ENCODE measurements around the gene SLC6A12.

SLC6A12 gene

GRCh38 chr12:202081-202731 is 11.8 kb downstream of the SLC6A12 start:
- ATAC-seq = no peak
- TF ChIP-seq, protein P1, sequence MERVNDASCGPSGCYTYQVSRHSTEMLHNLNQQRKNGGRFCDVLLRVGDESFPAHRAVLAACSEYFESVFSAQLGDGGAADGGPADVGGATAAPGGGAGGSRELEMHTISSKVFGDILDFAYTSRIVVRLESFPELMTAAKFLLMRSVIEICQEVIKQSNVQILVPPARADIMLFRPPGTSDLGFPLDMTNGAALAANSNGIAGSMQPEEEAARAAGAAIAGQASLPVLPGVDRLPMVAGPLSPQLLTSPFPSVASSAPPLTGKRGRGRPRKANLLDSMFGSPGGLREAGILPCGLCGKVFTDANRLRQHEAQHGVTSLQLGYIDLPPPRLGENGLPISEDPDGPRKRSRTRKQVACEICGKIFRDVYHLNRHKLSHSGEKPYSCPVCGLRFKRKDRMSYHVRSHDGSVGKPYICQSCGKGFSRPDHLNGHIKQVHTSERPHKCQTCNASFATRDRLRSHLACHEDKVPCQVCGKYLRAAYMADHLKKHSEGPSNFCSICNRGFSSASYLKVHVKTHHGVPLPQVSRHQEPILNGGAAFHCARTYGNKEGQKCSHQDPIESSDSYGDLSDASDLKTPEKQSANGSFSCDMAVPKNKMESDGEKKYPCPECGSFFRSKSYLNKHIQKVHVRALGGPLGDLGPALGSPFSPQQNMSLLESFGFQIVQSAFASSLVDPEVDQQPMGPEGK (CRISPR knock-in tag; IDR thresholded peaks at IDR 0.05; ENCODE audit: borderline replicate concordance) = no peak
- TF ChIP-seq PPARA (CRISPR knock-in tag; IDR thresholded peaks at IDR 0.05; ENCODE audit: borderline replicate concordance) = no peak

- ATAC-seq = no peak
- no peak for TF ChIP-seq BACH2 (CRISPR knock-in tag; IDR thresholded peaks at IDR 0.05; ENCODE audit: borderline replicate concordance)
Measured at GRCh38 chr12:201361-201760, 12.6 kb downstream of the SLC6A12 start.

- no peak for ATAC-seq
- TF ChIP-seq ZNF70 (CRISPR knock-in tag; IDR thresholded peaks at IDR 0.05) = no peak
- TF ChIP-seq TOX (CRISPR knock-in tag; IDR thresholded peaks at IDR 0.05; ENCODE audit: borderline replicate concordance) = no peak
- TF ChIP-seq, protein P2, sequence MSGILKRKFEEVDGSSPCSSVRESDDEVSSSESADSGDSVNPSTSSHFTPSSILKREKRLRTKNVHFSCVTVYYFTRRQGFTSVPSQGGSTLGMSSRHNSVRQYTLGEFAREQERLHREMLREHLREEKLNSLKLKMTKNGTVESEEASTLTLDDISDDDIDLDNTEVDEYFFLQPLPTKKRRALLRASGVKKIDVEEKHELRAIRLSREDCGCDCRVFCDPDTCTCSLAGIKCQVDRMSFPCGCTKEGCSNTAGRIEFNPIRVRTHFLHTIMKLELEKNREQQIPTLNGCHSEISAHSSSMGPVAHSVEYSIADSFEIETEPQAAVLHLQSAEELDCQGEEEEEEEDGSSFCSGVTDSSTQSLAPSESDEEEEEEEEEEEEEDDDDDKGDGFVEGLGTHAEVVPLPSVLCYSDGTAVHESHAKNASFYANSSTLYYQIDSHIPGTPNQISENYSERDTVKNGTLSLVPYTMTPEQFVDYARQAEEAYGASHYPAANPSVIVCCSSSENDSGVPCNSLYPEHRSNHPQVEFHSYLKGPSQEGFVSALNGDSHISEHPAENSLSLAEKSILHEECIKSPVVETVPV (CRISPR knock-in tag; IDR thresholded peaks at IDR 0.05) = no peak
- no peak for TF ChIP-seq CREB5 (CRISPR knock-in tag; IDR thresholded peaks at IDR 0.05; ENCODE audit: low read depth)
- no peak for TF ChIP-seq ISL1 (CRISPR knock-in tag; IDR thresholded peaks at IDR 0.05)
- no peak for TF ChIP-seq ZFP30 (CRISPR knock-in tag; IDR thresholded peaks at IDR 0.05)
- no peak for TF ChIP-seq GLIS3 (CRISPR knock-in tag; IDR thresholded peaks at IDR 0.05)
- TF ChIP-seq ZFP3 (CRISPR knock-in tag; IDR thresholded peaks at IDR 0.05) = no peak
- no peak for TF ChIP-seq TCF4 (CRISPR knock-in tag; IDR thresholded peaks at IDR 0.05; ENCODE audit: borderline replicate concordance)
- no peak for TF ChIP-seq CSDC2 (CRISPR knock-in tag; IDR thresholded peaks at IDR 0.05)
- TF ChIP-seq ESRRG (CRISPR knock-in tag; IDR thresholded peaks at IDR 0.05) = no peak
- no peak for TF ChIP-seq TSHZ2 (CRISPR knock-in tag; IDR thresholded peaks at IDR 0.05)
Measured at GRCh38 chr12:198705-199104, 15.3 kb downstream of the SLC6A12 start.

DNA sequence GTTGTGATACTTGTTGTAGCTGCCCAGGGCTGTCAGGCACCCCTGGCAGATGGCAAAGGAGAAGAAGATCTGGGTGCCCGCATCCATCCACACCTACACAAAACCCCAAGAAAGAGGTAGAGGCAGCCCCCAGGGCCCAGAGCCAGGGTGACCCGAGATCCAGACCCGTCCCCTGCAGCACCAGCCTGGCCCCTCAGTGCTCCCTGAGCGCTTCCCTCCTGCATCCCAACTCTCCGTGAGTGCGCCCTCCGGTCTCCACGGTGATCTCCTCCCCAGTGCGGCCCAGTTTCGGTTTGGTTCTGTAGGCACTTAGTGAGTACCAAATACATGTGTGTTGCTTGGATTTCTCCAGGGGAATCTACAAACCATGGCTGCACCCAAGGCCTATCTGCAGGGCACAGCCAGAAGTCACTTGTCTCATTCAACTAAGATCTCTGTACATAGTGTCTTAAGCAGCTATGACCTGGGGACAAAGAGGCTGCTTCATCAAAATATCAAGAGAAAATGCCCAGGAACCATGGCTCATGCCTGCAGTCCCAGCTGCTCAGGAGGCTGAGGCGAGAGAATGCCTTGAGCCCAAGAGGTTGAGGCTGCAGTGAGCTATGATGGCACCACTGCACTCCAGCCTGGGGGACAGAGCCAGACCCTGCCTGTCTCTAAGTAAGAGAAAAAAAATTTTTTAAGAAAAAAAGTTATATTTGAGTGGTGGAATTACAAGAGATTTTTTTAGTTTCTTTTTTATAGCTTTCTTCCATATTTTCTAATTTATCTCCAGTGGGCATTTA is 15.9 kb downstream of the SLC6A12 start:
- ATAC-seq = no peak
- TF ChIP-seq PPARA (CRISPR knock-in tag; IDR thresholded peaks at IDR 0.05; ENCODE audit: borderline replicate concordance) (no peak), ZNF565 (CRISPR knock-in tag; conservative IDR thresholded peaks at IDR 0.05; ENCODE audit: low read depth) (no peak), CREB5 (CRISPR knock-in tag; IDR thresholded peaks at IDR 0.05; ENCODE audit: low read depth) (no peak), ZFP3 (CRISPR knock-in tag; IDR thresholded peaks at IDR 0.05) (no peak), ZNF8 (CRISPR knock-in tag; IDR thresholded peaks at IDR 0.05) (no peak), TSHZ2 (CRISPR knock-in tag; IDR thresholded peaks at IDR 0.05) (no peak), SNAI2 (CRISPR knock-in tag; IDR thresholded peaks at IDR 0.05) (no peak), CSDC2 (CRISPR knock-in tag; IDR thresholded peaks at IDR 0.05) (no peak), ZC3H10 (CRISPR knock-in tag; IDR thresholded peaks at IDR 0.05) (no peak), TCF4 (CRISPR knock-in tag; IDR thresholded peaks at IDR 0.05; ENCODE audit: borderline replicate concordance) (no peak)
- TF ChIP-seq, protein P2 (CRISPR knock-in tag; IDR thresholded peaks at IDR 0.05) = no peak
